HCT116 (cell line): ENCODE data around the gene MBD5. TPM values are rescaled to one million over a fixed set of nuclear protein-coding genes. Genes with fewer than 3 reads are reported as not detected.

Source experiments
- ATAC-seq: fragments of 200-7000 bp; cut with Tn5 transposase; 2 replicates; pipeline ENCODE4 v1.9.1; 2020; ENCODE audit warnings: mild to moderate bottlenecking, moderate library complexity
- BruUV-seq: library from RNA; stranded (reverse); fragments of 400-500 nt; replicated peaks from 2 replicates; lab custom pipeline; 2021; lab: Mats Ljungman, UMichigan
- CTCF ChIA-PET: fragments of 300-600 bp; sonication (Branson Sonifier 250); formaldehyde crosslinking; loops from one replicate; lab custom pipeline; 2021; ENCODE audit warnings: antibody characterized with exemption; lab: Charles Lee
- POLR2A ChIA-PET: fragments of 300-600, 350-600 bp; sonication (Branson Sonifier 250); formaldehyde crosslinking; loops from one replicate; lab custom pipeline; 2021; ENCODE audit warnings: antibody characterized with exemption; lab: Charles Lee
- RAD21 ChIA-PET, 2 experiments: fragments of 300-600 bp; sonication (Branson Sonifier 250); formaldehyde crosslinking; loops; one replicate each; lab custom pipeline; 2023; ENCODE audit warnings: low total read pairs in 2 of 2; ENCODE audit not compliant: uncharacterized antibody in 2 of 2, unreplicated experiment in 2 of 2, low non-redundant PET in 1 of 2; lab: Charles Lee
- DNase-seq: peaks from one replicate; pipeline ENCODE4 v3.0.0-alpha.2; 2010; ENCODE audit warnings: low read depth, low spot score
- H2AFZ ChIP-seq: fragments of 200-600 bp; shearing (Covaris generic), sonication (generic); 2 replicates; pipeline ENCODE4 v1.6.1; 2017; ENCODE audit warnings: low read depth, mixed run types, mixed read lengths, antibody characterized with exemption, low read length; ENCODE audit not compliant: poor library complexity, severe bottlenecking
- H3K27ac ChIP-seq: 2 replicates; pipeline ENCODE4 v1.5.1; 2012; ENCODE audit warnings: low read depth, low read length
- H3K27me3 ChIP-seq: fragments of 200-600 bp; sonication (generic); 2 replicates; pipeline ENCODE4 v1.6.1; 2016; ENCODE audit warnings: mixed run types, low read length, mixed read lengths; ENCODE audit not compliant: insufficient read depth
- H3K36me3 ChIP-seq, 2 experiments: fragments of 200-500 bp in 1 of 2; fragments of 200-600 bp in 1 of 2; sonication (Bioruptor generic) in 1 of 2; sonication (generic) in 1 of 2; 2 replicates each; pipeline versions ENCODE4 v1.5.1 to v1.6.1; 2014 to 2016; ENCODE audit warnings: low read length in 2 of 2, inconsistent platforms in 1 of 2, mixed read lengths in 1 of 2, mixed run types in 1 of 2; ENCODE audit not compliant: insufficient read depth in 2 of 2, control insufficient read depth in 1 of 2
- H3K4me1 ChIP-seq, 2 experiments: fragments of 200-600 bp in 1 of 2; sonication (generic) in 1 of 2; 2 replicates each; pipeline versions ENCODE4 v1.5.1 to v1.6.1; 2012 to 2017; ENCODE audit warnings: low read length in 2 of 2, inconsistent platforms in 1 of 2, mild to moderate bottlenecking in 1 of 2, mixed read lengths in 1 of 2, mixed run types in 1 of 2, moderate library complexity in 1 of 2; ENCODE audit not compliant: insufficient read depth in 2 of 2, control insufficient read depth in 1 of 2
- H3K4me2 ChIP-seq: fragments of 200-600 bp; sonication (generic); 2 replicates; pipeline ENCODE4 v1.6.1; 2017; ENCODE audit warnings: mixed run types, low read length, mixed read lengths
- H3K4me3 ChIP-seq, 2 experiments: fragments of 200-600 bp in 1 of 2; sonication (generic) in 1 of 2; replicated peaks in 1 of 2; 2 replicates each; pipeline ENCODE4 v1.5.1; 2011 to 2016; ENCODE audit warnings: low read length in 2 of 2, control low read depth in 1 of 2, low read depth in 1 of 2, mild to moderate bottlenecking in 1 of 2, mixed read lengths in 1 of 2, mixed run types in 1 of 2
- H3K79me2 ChIP-seq: fragments of 200-600 bp; sonication (generic); 2 replicates; pipeline ENCODE4 v1.6.1; 2017; ENCODE audit warnings: mild to moderate bottlenecking, mixed run types, low read length, moderate library complexity, mixed read lengths; ENCODE audit not compliant: insufficient read depth
- H3K9ac ChIP-seq: fragments of 200-600 bp; sonication (generic); 2 replicates; pipeline ENCODE4 v1.6.1; 2016; ENCODE audit warnings: low read length, mixed read lengths
- H3K9me2 ChIP-seq: fragments of 200-600 bp; sonication (generic), shearing (Covaris generic); 2 replicates; pipeline ENCODE4 v1.6.1; 2017; ENCODE audit warnings: mixed run types, mild to moderate bottlenecking, moderate library complexity; ENCODE audit not compliant: insufficient read depth
- H3K9me3 ChIP-seq, 2 experiments: fragments of 200-500 bp in 1 of 2; fragments of 200-600 bp in 1 of 2; sonication (Bioruptor generic) in 1 of 2; sonication (generic) in 1 of 2; 2 replicates each; pipeline ENCODE4 v1.6.1; 2014 to 2017; ENCODE audit warnings: low read length in 2 of 2, mixed read lengths in 2 of 2, inconsistent platforms in 1 of 2, low read depth in 1 of 2, mild to moderate bottlenecking in 1 of 2, mixed run types in 1 of 2, moderate library complexity in 1 of 2; ENCODE audit not compliant: control insufficient read depth in 1 of 2, insufficient read depth in 1 of 2
- H4K20me1 ChIP-seq: fragments of 200-600 bp; sonication (generic), shearing (Covaris generic); 2 replicates; pipeline ENCODE4 v1.6.1; 2017; ENCODE audit warnings: mixed run types, mild to moderate bottlenecking, moderate library complexity; ENCODE audit not compliant: insufficient read depth
- CBX3 ChIP-seq: IDR thresholded peaks from 2 replicates; pipeline ENCODE4 v1.6.1; 2012; ENCODE audit warnings: low read depth
- CTCF ChIP-seq, 3 experiments: fragments of 200-600 bp in 1 of 3; sonication (generic) in 1 of 3; IDR thresholded peaks in 2 of 3; conservative IDR thresholded peaks in 1 of 3; 2 replicates each; pipeline ENCODE4 v1.5.1; 2012 to 2017; ENCODE audit warnings: low read depth in 2 of 3, low read length in 2 of 3, antibody characterized with exemption in 1 of 3, borderline replicate concordance in 1 of 3, control low read depth in 1 of 3, mild to moderate bottlenecking in 1 of 3, mixed read lengths in 1 of 3, mixed run types in 1 of 3, moderate library complexity in 1 of 3; ENCODE audit not compliant: insufficient read depth in 1 of 3
- EGR1 ChIP-seq: IDR thresholded peaks from 2 replicates; pipeline ENCODE4 v1.6.1; 2012; ENCODE audit warnings: low read depth
- EZH2phosphoT487 ChIP-seq: fragments of 200-600 bp; IDR thresholded peaks from 2 replicates; pipeline ENCODE4 v1.6.1; 2018; ENCODE audit warnings: antibody characterized with exemption, borderline replicate concordance
- FOSL1 ChIP-seq: IDR thresholded peaks from 2 replicates; pipeline ENCODE4 v1.6.1; 2012; ENCODE audit warnings: low read depth
- JUND ChIP-seq: IDR thresholded peaks from 2 replicates; pipeline ENCODE4 v1.6.1; 2012
- POLR2AphosphoS5 ChIP-seq: IDR thresholded peaks from 2 replicates; pipeline ENCODE4 v1.6.1; 2011; ENCODE audit warnings: mild to moderate bottlenecking, low read depth, low read length, moderate library complexity
- RAD21 ChIP-seq: IDR thresholded peaks from 2 replicates; pipeline ENCODE4 v1.6.1; 2012; ENCODE audit warnings: low read depth, mild to moderate bottlenecking
- REST ChIP-seq: IDR thresholded peaks from 2 replicates; pipeline ENCODE4 v1.6.1; 2012; ENCODE audit warnings: low read depth
- SRF ChIP-seq: IDR thresholded peaks from 2 replicates; pipeline ENCODE4 v1.6.1; 2012; ENCODE audit warnings: low read depth
- TCF7L2 ChIP-seq: IDR thresholded peaks from 2 replicates; pipeline ENCODE4 v1.7.0; 2011; ENCODE audit warnings: borderline replicate concordance, inconsistent platforms; ENCODE audit not compliant: insufficient read depth, insufficient read length; ENCODE audit errors: extremely low read depth
- ZBTB33 ChIP-seq: IDR thresholded peaks from 2 replicates; pipeline ENCODE4 v1.6.1; 2011; ENCODE audit warnings: mild to moderate bottlenecking, low read length, moderate library complexity; ENCODE audit not compliant: insufficient replicate concordance; ENCODE audit errors: extremely low read depth
- ZFX ChIP-seq: fragments of 450-650 bp; IDR thresholded peaks from 2 replicates; pipeline ENCODE4 v1.6.1; 2017
- intact Hi-C: fragments of 100-400 bp; cut with micrococcal nuclease; formaldehyde crosslinking; loops from 2 replicates; pipeline ENCODE4 v1.10.0; 2022
- total RNA-seq: library from RNA; stranded (reverse); gene quantifications from one replicate; pipeline ENCODE4 v1.2.1, GENCODE V29; 2021; ENCODE audit not compliant: unreplicated experiment
- TF ChIP-seq, protein P1 (sequence below): IDR thresholded peaks from 2 replicates; pipeline ENCODE4 v1.6.1; 2012

MBD5 gene
- total RNA-seq, 1 experiment from 2014 or later = 20.5 TPM

DNA sequence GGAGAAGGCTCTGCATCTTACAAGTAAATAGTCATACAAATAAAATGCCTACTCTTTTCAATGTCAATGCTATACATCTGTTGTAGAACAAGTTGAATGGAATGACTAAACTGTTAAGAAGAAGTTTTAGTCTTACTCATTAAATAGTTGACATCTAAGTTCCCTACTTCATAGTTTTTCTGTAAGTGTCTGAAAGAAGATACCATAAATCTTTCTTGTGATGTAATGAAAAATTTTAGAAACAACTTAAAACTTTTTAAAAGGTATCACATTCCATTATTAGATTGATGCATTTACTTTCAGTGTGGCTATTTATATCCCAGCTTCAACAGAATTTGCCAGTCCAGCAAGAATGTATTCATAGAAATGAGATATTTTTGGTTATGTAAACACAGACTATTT is 438.5 kb downstream of the MBD5 start (continued):
- TF ChIP-seq EZH2phosphoT487 = no peak
- no peak for TF ChIP-seq ZBTB33
- TF ChIP-seq, protein P1, sequence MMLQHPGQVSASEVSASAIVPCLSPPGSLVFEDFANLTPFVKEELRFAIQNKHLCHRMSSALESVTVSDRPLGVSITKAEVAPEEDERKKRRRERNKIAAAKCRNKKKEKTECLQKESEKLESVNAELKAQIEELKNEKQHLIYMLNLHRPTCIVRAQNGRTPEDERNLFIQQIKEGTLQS = no peak
- TF ChIP-seq ZFX = no peak

- no peak overlapping the region for H3K9ac ChIP-seq
- H4K20me1 ChIP-seq = no peaks in the 10 kb centered on the region
- no TSS peak for BruUV-seq
- H3K9me3 ChIP-seq = no peaks in the 10 kb centered on the region
- TF ChIP-seq FOSL1 (no peak), ZFX (no peak), POLR2AphosphoS5 (no peak), SRF (no peak), RAD21 (no peak), TCF7L2 (no peak), CTCF (IDR thresholded peaks at IDR 0.05 in 2 of 3, conservative IDR thresholded peaks at IDR 0.05 in 1 of 3; ENCODE audit: borderline replicate concordance in 1 of 3, insufficient read depth in 1 of 3, low read depth in 2 of 3, low read length in 2 of 3) (no peak), REST (no peak), JUND (no peak), EGR1 (no peak), CBX3 (no peak)
- intact Hi-C loops = no loop called here
- H3K79me2 ChIP-seq = no peaks in the 10 kb centered on the region
- CTCF ChIA-PET = no interaction called here
- no peak for ATAC-seq
- RAD21 ChIA-PET = no interaction called here
- no peak for DNase-seq
- H3K4me2 ChIP-seq = no peak overlapping the region
- H3K9me2 ChIP-seq = no peaks in the 10 kb centered on the region
- no peaks in the 10 kb centered on the region for H3K36me3 ChIP-seq
- H3K27ac ChIP-seq = no peak overlapping the region
- POLR2A ChIA-PET = no interaction called here
- H3K4me3 ChIP-seq = no peak overlapping the region
- H2AFZ ChIP-seq = no peak overlapping the region
- H3K4me1 ChIP-seq = no peaks in the 10 kb centered on the region
- H3K27me3 ChIP-seq = no peaks in the 10 kb centered on the region
These were observed 441.0 kb downstream of the MBD5 start for GRCh38 chr2:148461876-148462275.
